DOHH2 (cell line): ENCODE results near the gene DOCK9.
"Not testable (repeated sequence)": the region's sequence is repeated elsewhere in the genome, so short reads cannot be mapped to it uniquely, and the experiment has no call there.

Source experiments
- H3F3A ChIP-seq: fragments of 200-600 bp; sonication (generic), shearing (Covaris generic); 2 replicates; pipeline ENCODE4 v1.6.0; 2016; ENCODE audit warnings: antibody characterized with exemption, mild to moderate bottlenecking; ENCODE audit not compliant: control insufficient read depth, insufficient read depth
- H3K27ac ChIP-seq: fragments of 200-600 bp; sonication (generic); 2 replicates; pipeline ENCODE4 v1.5.1; 2014; ENCODE audit warnings: low read depth, mild to moderate bottlenecking, low read length, moderate library complexity
- H3K27me3 ChIP-seq: fragments of 200-600 bp; sonication (generic); 2 replicates; pipeline ENCODE4 v1.6.1; 2014; ENCODE audit warnings: mild to moderate bottlenecking, low read length, mixed read lengths; ENCODE audit not compliant: control insufficient read depth
- H3K36me3 ChIP-seq: fragments of 200-600 bp; sonication (generic); 2 replicates; pipeline ENCODE4 v1.6.1; 2014; ENCODE audit warnings: mild to moderate bottlenecking, low read length, moderate library complexity, mixed read lengths; ENCODE audit not compliant: control insufficient read depth
- H3K4me1 ChIP-seq: fragments of 200-600 bp; sonication (generic); 2 replicates; pipeline ENCODE4 v1.6.1; 2014; ENCODE audit warnings: mild to moderate bottlenecking, low read length, mixed read lengths; ENCODE audit not compliant: control insufficient read depth
- H3K4me2 ChIP-seq: fragments of 200-600 bp; sonication (generic); 2 replicates; pipeline ENCODE4 v1.6.0; 2014; ENCODE audit warnings: mild to moderate bottlenecking, low read length, moderate library complexity
- H3K4me3 ChIP-seq: fragments of 200-600 bp; sonication (generic); 2 replicates; pipeline ENCODE4 v1.5.1; 2014; ENCODE audit warnings: mild to moderate bottlenecking, low read length, mixed read lengths
- H3K79me2 ChIP-seq: fragments of 200-600 bp; sonication (generic); 2 replicates; pipeline ENCODE4 v1.6.1; 2014; ENCODE audit warnings: mild to moderate bottlenecking, low read length, mixed read lengths; ENCODE audit not compliant: control insufficient read depth
- H3K9me2 ChIP-seq: fragments of 200-600 bp; sonication (generic); replicated peaks from 2 replicates; pipeline ENCODE4 v1.6.1; 2014; ENCODE audit warnings: mild to moderate bottlenecking, low read length, mixed read lengths; ENCODE audit not compliant: control insufficient read depth
- H3K9me3 ChIP-seq: fragments of 200-600 bp; sonication (generic); 2 replicates; pipeline ENCODE4 v1.6.1; 2014; ENCODE audit warnings: antibody characterized with exemption, low read length, mixed read lengths; ENCODE audit not compliant: control insufficient read depth, insufficient read depth
- H4K20me1 ChIP-seq: fragments of 200-600 bp; sonication (generic); 2 replicates; pipeline ENCODE4 v1.6.0; 2014; ENCODE audit warnings: low read depth, mild to moderate bottlenecking, antibody characterized with exemption, low read length, moderate library complexity; ENCODE audit not compliant: control insufficient read depth, insufficient read depth
- EZH2phosphoT487 ChIP-seq: fragments of 200-600 bp; sonication (generic); IDR thresholded peaks from 2 replicates; pipeline ENCODE4 v1.6.1; 2017; ENCODE audit warnings: borderline replicate concordance, mild to moderate bottlenecking, antibody characterized with exemption, low read length, moderate library complexity, mixed read lengths
- TF ChIP-seq, protein P1 (sequence below): fragments of 200-600 bp; sonication (generic); IDR thresholded peaks from one replicate; pipeline ENCODE4 v1.5.1; 2014; ENCODE audit warnings: antibody characterized with exemption, mild to moderate bottlenecking, low read depth, low read length; ENCODE audit not compliant: poor library complexity, severe bottlenecking

The DOCK9 gene

DNA sequence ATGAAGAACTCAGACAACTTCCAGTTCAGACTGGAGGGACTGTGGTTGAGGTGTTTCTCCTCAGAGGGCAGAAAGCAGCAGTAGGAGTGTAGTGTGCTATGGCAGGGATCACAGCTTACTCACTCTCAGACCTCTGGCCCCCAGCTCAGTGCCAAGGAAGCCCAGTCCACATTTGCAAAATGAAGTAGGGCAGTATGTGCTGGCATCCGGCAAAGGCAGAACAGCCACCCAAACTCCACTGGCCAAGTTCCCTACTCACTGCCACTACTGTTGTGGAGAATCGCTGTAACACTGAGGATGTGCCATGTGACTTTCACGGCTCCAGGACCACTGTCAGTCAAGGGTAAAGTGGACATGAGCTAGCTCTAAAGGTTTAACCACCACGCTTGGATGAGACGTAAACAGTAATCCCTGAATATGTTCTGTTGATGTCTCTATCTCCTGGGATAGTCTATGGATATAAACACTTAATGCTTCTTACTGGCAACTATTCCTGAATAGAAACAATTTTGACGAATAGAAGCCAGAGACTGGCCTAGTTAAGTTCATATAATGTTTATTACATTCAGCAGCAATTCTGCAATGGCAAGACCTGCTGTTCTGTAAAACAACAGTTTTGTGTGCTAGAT, 158.4 kb downstream of the DOCK9 start:
- Histone ChIP-seq H3K4me3 (no peak overlapping the region), H3F3A (no peaks in the 10 kb centered on the region)
- TF ChIP-seq, protein P1, sequence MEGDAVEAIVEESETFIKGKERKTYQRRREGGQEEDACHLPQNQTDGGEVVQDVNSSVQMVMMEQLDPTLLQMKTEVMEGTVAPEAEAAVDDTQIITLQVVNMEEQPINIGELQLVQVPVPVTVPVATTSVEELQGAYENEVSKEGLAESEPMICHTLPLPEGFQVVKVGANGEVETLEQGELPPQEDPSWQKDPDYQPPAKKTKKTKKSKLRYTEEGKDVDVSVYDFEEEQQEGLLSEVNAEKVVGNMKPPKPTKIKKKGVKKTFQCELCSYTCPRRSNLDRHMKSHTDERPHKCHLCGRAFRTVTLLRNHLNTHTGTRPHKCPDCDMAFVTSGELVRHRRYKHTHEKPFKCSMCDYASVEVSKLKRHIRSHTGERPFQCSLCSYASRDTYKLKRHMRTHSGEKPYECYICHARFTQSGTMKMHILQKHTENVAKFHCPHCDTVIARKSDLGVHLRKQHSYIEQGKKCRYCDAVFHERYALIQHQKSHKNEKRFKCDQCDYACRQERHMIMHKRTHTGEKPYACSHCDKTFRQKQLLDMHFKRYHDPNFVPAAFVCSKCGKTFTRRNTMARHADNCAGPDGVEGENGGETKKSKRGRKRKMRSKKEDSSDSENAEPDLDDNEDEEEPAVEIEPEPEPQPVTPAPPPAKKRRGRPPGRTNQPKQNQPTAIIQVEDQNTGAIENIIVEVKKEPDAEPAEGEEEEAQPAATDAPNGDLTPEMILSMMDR, result no peak
- no peak for TF ChIP-seq EZH2phosphoT487

DNA sequence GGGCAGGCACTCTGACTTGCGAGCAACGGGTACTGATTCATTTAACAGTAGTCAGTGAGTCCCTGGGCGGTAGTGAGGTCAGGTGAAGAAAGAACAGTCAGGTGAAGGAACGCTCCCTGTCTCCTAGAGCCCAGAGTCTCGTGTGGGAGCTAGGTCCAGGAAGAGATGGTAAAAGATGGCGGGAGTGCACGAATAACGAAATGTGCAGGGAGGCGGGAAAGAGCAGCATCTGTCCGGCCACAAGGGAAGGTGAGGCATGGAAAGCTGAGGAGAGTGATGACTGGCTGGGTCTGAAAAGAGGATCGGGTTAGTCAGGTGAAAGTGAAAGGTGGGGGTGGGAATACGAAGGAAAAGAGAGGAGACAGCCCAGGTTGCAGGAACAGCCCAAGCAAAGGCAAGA, 161.5 kb downstream of the DOCK9 start:
- H3K36me3 ChIP-seq, result no peaks in the 10 kb centered on the region
- no peak overlapping the region for H3K4me2 ChIP-seq
- no peak overlapping the region for H3K4me3 ChIP-seq
- no peaks in the 10 kb centered on the region for H3K4me1 ChIP-seq
- TF ChIP-seq, protein P1, result no peak
- no peak for TF ChIP-seq EZH2phosphoT487
- H3K9me3 ChIP-seq, result no peaks in the 10 kb centered on the region
- H3K9me2 ChIP-seq, result no peaks in the 10 kb centered on the region
- H3K27ac ChIP-seq, result no peak overlapping the region
- H4K20me1 ChIP-seq, result no peaks in the 10 kb centered on the region
- H3K79me2 ChIP-seq, result no peaks in the 10 kb centered on the region
- H3F3A ChIP-seq, result no peaks in the 10 kb centered on the region
- H3K27me3 ChIP-seq, result no peaks in the 10 kb centered on the region

More for the DNA sequence above, 158.4 kb downstream of the DOCK9 start:
- Histone ChIP-seq H3K4me2 (no peak overlapping the region), H3K27ac (no peak overlapping the region), H3K79me2 (no peaks in the 10 kb centered on the region), H3K27me3 (no peaks in the 10 kb centered on the region), H3K9me3 (no peaks in the 10 kb centered on the region), H3K36me3 (no peaks in the 10 kb centered on the region), H3K9me2 (no peaks in the 10 kb centered on the region), H3K4me1 (no peaks in the 10 kb centered on the region), H4K20me1 (no peaks in the 10 kb centered on the region)

DNA sequence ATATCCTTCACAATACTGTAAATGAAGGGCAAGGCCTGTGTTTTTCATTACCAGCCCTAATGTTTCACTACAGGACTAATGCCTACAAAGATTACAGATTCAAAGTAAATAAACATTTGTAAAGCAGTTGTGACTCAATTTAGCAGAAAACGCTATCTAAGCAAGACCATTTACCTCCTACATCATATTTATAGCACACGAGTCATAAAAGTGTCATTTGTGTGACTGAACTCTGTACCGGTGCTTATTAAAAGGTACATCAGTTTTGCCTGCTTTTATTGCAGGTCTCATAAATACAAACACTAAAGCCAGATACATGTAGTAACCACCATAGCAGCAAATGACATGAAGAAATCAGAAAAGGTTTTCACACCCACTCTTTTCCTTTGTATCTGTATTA, 163.9 kb downstream of the DOCK9 start:
- Histone ChIP-seq H4K20me1 (no peaks in the 10 kb centered on the region), H3F3A (no peaks in the 10 kb centered on the region), H3K36me3 (no peaks in the 10 kb centered on the region), H3K27ac (no peak overlapping the region), H3K27me3 (no peaks in the 10 kb centered on the region), H3K4me1 (no peaks in the 10 kb centered on the region), H3K4me3 (no peak overlapping the region), H3K4me2 (no peak overlapping the region), H3K9me2 (no peaks in the 10 kb centered on the region), H3K9me3 (no peaks in the 10 kb centered on the region), H3K79me2 (no peaks in the 10 kb centered on the region)
- TF ChIP-seq, protein P1, result no peak
- TF ChIP-seq EZH2phosphoT487, result no peak

DNA sequence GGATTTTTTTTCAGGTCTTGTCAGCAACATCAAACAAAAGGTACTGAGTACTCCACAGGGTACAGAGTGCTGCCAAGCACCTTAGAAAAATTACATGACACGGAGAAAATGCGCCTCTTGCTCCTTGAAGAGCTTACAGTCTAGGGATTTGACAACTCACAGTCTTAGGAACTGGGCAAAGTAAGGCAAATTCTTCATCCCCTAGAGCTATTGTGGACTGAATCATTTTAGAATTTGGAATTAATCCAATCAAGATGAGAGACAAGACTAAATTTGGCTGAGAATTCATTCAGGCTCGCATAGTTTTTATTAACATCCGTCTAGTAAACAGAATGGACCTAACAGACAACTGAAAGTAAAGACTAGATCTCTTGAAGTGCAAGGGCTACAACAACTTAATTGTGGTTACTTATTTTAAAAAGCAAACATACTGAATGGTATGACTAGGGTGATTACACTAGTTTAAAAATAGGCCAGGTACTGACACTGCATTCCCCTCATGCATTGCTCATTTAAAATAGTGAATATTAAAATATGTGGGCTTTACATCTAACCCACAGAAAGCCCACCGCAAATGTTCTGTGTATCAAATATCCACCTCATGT, 165.6 kb downstream of the DOCK9 start:
- H3K36me3 ChIP-seq, result not testable (repeated sequence)

More for the DNA sequence above, 165.6 kb downstream of the DOCK9 start:
- not testable (repeated sequence) for H3K9me3 ChIP-seq, H3K9me2 ChIP-seq, H4K20me1 ChIP-seq, H3K79me2 ChIP-seq, H3K4me1 ChIP-seq, H3K27ac ChIP-seq, H3K4me3 ChIP-seq, H3F3A ChIP-seq, H3K27me3 ChIP-seq, H3K4me2 ChIP-seq
